ENCODE data around the gene GAS6. TPM values are rescaled to one million over a fixed set of nuclear protein-coding genes. Genes with fewer than 3 reads are reported as not detected.

The GAS6 gene
- polyA plus RNA-seq, 1 donor, result 48.4 TPM

GRCh38 chr13:113903912-113904311 lies 40.0 kb upstream of the GAS6 start:
- no peak for DNase-seq
- Histone ChIP-seq H3K27ac (ENCODE audit: low read length) (no peak overlapping the region), H3K36me3 (ENCODE audit: control insufficient read depth, insufficient read depth, low read length) (no peaks in the 10 kb centered on the region), H3K27me3 (ENCODE audit: control insufficient read depth, insufficient read depth, low read length) (no peaks in the 10 kb centered on the region), H3K4me1 (ENCODE audit: control insufficient read depth, insufficient read depth, low read length) (peaks cover 19% of the 10 kb centered on the region), H3K4me3 (ENCODE audit: low read length) (no peak overlapping the region), H3K9me3 (ENCODE audit: control insufficient read depth, low read depth, low read length) (no peaks in the 10 kb centered on the region)
- no CpG with 5 or more reads among the region's 9 CpGs for WGBS (ENCODE audit: insufficient coverage, low lambda C conversion rate)

GRCh38 chr13:113902986-113903775 lies 39.3 kb upstream of the GAS6 start:
- H3K27me3 ChIP-seq (ENCODE audit: control insufficient read depth, insufficient read depth, low read length), result no peaks in the 10 kb centered on the region
- no peak overlapping the region for H3K27ac ChIP-seq (ENCODE audit: low read length)
- WGBS (ENCODE audit: insufficient coverage, low lambda C conversion rate), result 84% methylated on average over 5 of the region's 20 CpGs
- no peak for DNase-seq
- no peaks in the 10 kb centered on the region for H3K36me3 ChIP-seq (ENCODE audit: control insufficient read depth, insufficient read depth, low read length)
- no peaks in the 10 kb centered on the region for H3K9me3 ChIP-seq (ENCODE audit: control insufficient read depth, low read depth, low read length)
- peaks cover 16% of the 10 kb centered on the region for H3K4me1 ChIP-seq (ENCODE audit: control insufficient read depth, insufficient read depth, low read length)
- no peak overlapping the region for H3K4me3 ChIP-seq (ENCODE audit: low read length)

GRCh38 chr13:113902481-113902880 lies 38.6 kb upstream of the GAS6 start:
- Histone ChIP-seq H3K36me3 (ENCODE audit: control insufficient read depth, insufficient read depth, low read length) (no peaks in the 10 kb centered on the region), H3K9me3 (ENCODE audit: control insufficient read depth, low read depth, low read length) (no peaks in the 10 kb centered on the region), H3K4me1 (ENCODE audit: control insufficient read depth, insufficient read depth, low read length) (peaks cover 9% of the 10 kb centered on the region), H3K4me3 (ENCODE audit: low read length) (no peak overlapping the region), H3K27me3 (ENCODE audit: control insufficient read depth, insufficient read depth, low read length) (no peaks in the 10 kb centered on the region), H3K27ac (ENCODE audit: low read length) (no peak overlapping the region)
- DNase-seq, result no peak
- 71% methylated on average over 1 of the region's 2 CpGs for WGBS (ENCODE audit: insufficient coverage, low lambda C conversion rate)

GRCh38 chr13:113901642-113902041 lies 37.8 kb upstream of the GAS6 start:
- Histone ChIP-seq H3K9me3 (ENCODE audit: control insufficient read depth, low read depth, low read length) (no peaks in the 10 kb centered on the region), H3K27me3 (ENCODE audit: control insufficient read depth, insufficient read depth, low read length) (no peaks in the 10 kb centered on the region), H3K27ac (ENCODE audit: low read length) (no peak overlapping the region), H3K4me1 (ENCODE audit: control insufficient read depth, insufficient read depth, low read length) (peaks cover 7% of the 10 kb centered on the region), H3K36me3 (ENCODE audit: control insufficient read depth, insufficient read depth, low read length) (no peaks in the 10 kb centered on the region), H3K4me3 (ENCODE audit: low read length) (no peak overlapping the region)
- DNase-seq, result no peak
- 60% methylated on average over 1 of the region's 9 CpGs for WGBS (ENCODE audit: insufficient coverage, low lambda C conversion rate)

- Histone ChIP-seq H3K27ac (ENCODE audit: low read length) (no peak overlapping the region), H3K4me3 (ENCODE audit: low read length) (no peak overlapping the region), H3K4me1 (ENCODE audit: control insufficient read depth, insufficient read depth, low read length) (peaks cover 7% of the 10 kb centered on the region), H3K36me3 (ENCODE audit: control insufficient read depth, insufficient read depth, low read length) (no peaks in the 10 kb centered on the region), H3K27me3 (ENCODE audit: control insufficient read depth, insufficient read depth, low read length) (no peaks in the 10 kb centered on the region), H3K9me3 (ENCODE audit: control insufficient read depth, low read depth, low read length) (no peaks in the 10 kb centered on the region)
- DNase-seq, result no peak
- WGBS (ENCODE audit: insufficient coverage, low lambda C conversion rate), result no CpG with 5 or more reads among the region's 7 CpGs
Observed at GRCh38 chr13:113901231-113901630, 37.4 kb upstream of the GAS6 start.

- Histone ChIP-seq H3K27ac (ENCODE audit: low read length) (no peak overlapping the region), H3K9me3 (ENCODE audit: control insufficient read depth, low read depth, low read length) (no peaks in the 10 kb centered on the region), H3K27me3 (ENCODE audit: control insufficient read depth, insufficient read depth, low read length) (no peaks in the 10 kb centered on the region), H3K4me3 (ENCODE audit: low read length) (no peak overlapping the region), H3K36me3 (ENCODE audit: control insufficient read depth, insufficient read depth, low read length) (no peaks in the 10 kb centered on the region), H3K4me1 (ENCODE audit: control insufficient read depth, insufficient read depth, low read length) (peaks cover 7% of the 10 kb centered on the region)
- no CpG with 5 or more reads among the region's 10 CpGs for WGBS (ENCODE audit: insufficient coverage, low lambda C conversion rate)
- no peak for DNase-seq
Observed at GRCh38 chr13:113900646-113901045, 36.8 kb upstream of the GAS6 start.

GRCh38 chr13:113898391-113898790 lies 34.5 kb upstream of the GAS6 start:
- WGBS (ENCODE audit: insufficient coverage, low lambda C conversion rate), result no CpG with 5 or more reads among the region's 15 CpGs
- Histone ChIP-seq H3K27me3 (ENCODE audit: control insufficient read depth, insufficient read depth, low read length) (peaks cover 3% of the 10 kb centered on the region), H3K4me1 (ENCODE audit: control insufficient read depth, insufficient read depth, low read length) (no peaks in the 10 kb centered on the region), H3K27ac (ENCODE audit: low read length) (no peak overlapping the region), H3K4me3 (ENCODE audit: low read length) (no peak overlapping the region), H3K9me3 (ENCODE audit: control insufficient read depth, low read depth, low read length) (no peaks in the 10 kb centered on the region), H3K36me3 (ENCODE audit: control insufficient read depth, insufficient read depth, low read length) (no peaks in the 10 kb centered on the region)
- no peak for DNase-seq

- Histone ChIP-seq H3K9me3 (ENCODE audit: control insufficient read depth, low read depth, low read length) (no peaks in the 10 kb centered on the region), H3K27me3 (ENCODE audit: control insufficient read depth, insufficient read depth, low read length) (peaks cover 3% of the 10 kb centered on the region), H3K4me1 (ENCODE audit: control insufficient read depth, insufficient read depth, low read length) (no peaks in the 10 kb centered on the region), H3K4me3 (ENCODE audit: low read length) (no peak overlapping the region), H3K27ac (ENCODE audit: low read length) (no peak overlapping the region), H3K36me3 (ENCODE audit: control insufficient read depth, insufficient read depth, low read length) (no peaks in the 10 kb centered on the region)
- no peak for DNase-seq
- no CpG with 5 or more reads among the region's 4 CpGs for WGBS (ENCODE audit: insufficient coverage, low lambda C conversion rate)
Observed at GRCh38 chr13:113897966-113898365, 34.1 kb upstream of the GAS6 start.

- WGBS (ENCODE audit: insufficient coverage, low lambda C conversion rate), result no CpG with 5 or more reads among the region's 4 CpGs
Observed at GRCh38 chr13:113897161-113897560, 33.3 kb upstream of the GAS6 start.

GRCh38 chr13:113895436-113895835 lies 31.6 kb upstream of the GAS6 start:
- Histone ChIP-seq H3K27ac (ENCODE audit: low read length) (no peak overlapping the region), H3K36me3 (ENCODE audit: control insufficient read depth, insufficient read depth, low read length) (no peaks in the 10 kb centered on the region), H3K27me3 (ENCODE audit: control insufficient read depth, insufficient read depth, low read length) (peaks cover 3% of the 10 kb centered on the region), H3K4me1 (ENCODE audit: control insufficient read depth, insufficient read depth, low read length) (no peaks in the 10 kb centered on the region), H3K4me3 (ENCODE audit: low read length) (no peak overlapping the region), H3K9me3 (ENCODE audit: control insufficient read depth, low read depth, low read length) (no peaks in the 10 kb centered on the region)
- no peak for DNase-seq
- 86% methylated on average over 1 of the region's 1 CpG for WGBS (ENCODE audit: insufficient coverage, low lambda C conversion rate)

More at GRCh38 chr13:113897161-113897560, 33.3 kb upstream of the GAS6 start:
- H3K36me3 ChIP-seq (ENCODE audit: control insufficient read depth, insufficient read depth, low read length), result no peaks in the 10 kb centered on the region
- H3K27me3 ChIP-seq (ENCODE audit: control insufficient read depth, insufficient read depth, low read length), result peaks cover 3% of the 10 kb centered on the region
- no peak overlapping the region for H3K27ac ChIP-seq (ENCODE audit: low read length)
- no peaks in the 10 kb centered on the region for H3K4me1 ChIP-seq (ENCODE audit: control insufficient read depth, insufficient read depth, low read length)
- H3K9me3 ChIP-seq (ENCODE audit: control insufficient read depth, low read depth, low read length), result no peaks in the 10 kb centered on the region
- H3K4me3 ChIP-seq (ENCODE audit: low read length), result no peak overlapping the region
- no peak for DNase-seq

All from large intestine (tissue), 3 donors.